Lung (tissue), 12 donors: ENCODE measurements around the gene ZFP42. TPM values are rescaled to one million over a fixed set of nuclear protein-coding genes. Genes with fewer than 3 reads are reported as not detected.
"Not testable (repeated sequence)": the region's sequence is repeated elsewhere in the genome, so short reads cannot be mapped to it uniquely, and the experiment has no call there.

Experiments used
- ATAC-seq: fragments of 200-7000 bp; cut with Tn5 transposase; one replicate; pipeline ENCODE4 v1.9.1; 2020; ENCODE audit warnings: moderate number of reproducible peaks; ENCODE audit not compliant: insufficient read depth, low FRiP score
- DNase-seq, 3 donors: peaks; one replicate each; pipeline ENCODE4 v3.0.0-alpha.2; 2013 to 2017
- H3K27ac ChIP-seq, 2 donors: one replicate each; pipeline ENCODE4 v1.5.1; 2013; ENCODE audit warnings: mild to moderate bottlenecking in 2 of 2, moderate library complexity in 2 of 2, control low read depth in 1 of 2, inconsistent platforms in 1 of 2, low read depth in 1 of 2, low read length in 1 of 2
- H3K27me3 ChIP-seq, 3 donors: one replicate each; pipeline ENCODE4 v1.5.1; 2013; ENCODE audit warnings: low read length in 2 of 3; ENCODE audit not compliant: control insufficient read depth in 3 of 3, insufficient read depth in 3 of 3
- H3K36me3 ChIP-seq, 4 donors: one replicate each; pipeline ENCODE4 v1.5.1; 2013; ENCODE audit warnings: low read length in 4 of 4, mild to moderate bottlenecking in 1 of 4, moderate library complexity in 1 of 4; ENCODE audit not compliant: control insufficient read depth in 4 of 4, insufficient read depth in 4 of 4
- H3K4me1 ChIP-seq, 5 donors: one replicate each; pipeline ENCODE4 v1.5.1; 2013; ENCODE audit warnings: low read length in 5 of 5, mild to moderate bottlenecking in 2 of 5, moderate library complexity in 1 of 5; ENCODE audit not compliant: control insufficient read depth in 5 of 5, insufficient read depth in 5 of 5
- H3K4me3 ChIP-seq: one replicate; pipeline ENCODE4 v1.5.1; 2013; ENCODE audit warnings: mild to moderate bottlenecking, control low read depth, moderate library complexity
- H3K9ac ChIP-seq, 2 donors: one replicate each; pipeline ENCODE4 v1.5.1; 2013; ENCODE audit warnings: low read length in 2 of 2, control low read depth in 1 of 2; ENCODE audit not compliant: insufficient read depth in 1 of 2
- H3K9me3 ChIP-seq, 4 donors: one replicate each; pipeline ENCODE4 v1.5.1; 2013; ENCODE audit warnings: low read length in 3 of 4, mild to moderate bottlenecking in 1 of 4, moderate library complexity in 1 of 4; ENCODE audit not compliant: control insufficient read depth in 4 of 4, insufficient read depth in 3 of 4
- CTCF ChIP-seq: IDR thresholded peaks from 2 replicates; pipeline ENCODE4 v1.5.1; 2012; ENCODE audit warnings: mild to moderate bottlenecking; ENCODE audit errors: control extremely low read depth, extremely low read depth
- WGBS, 2 donors: extraction: QIAGEN DNeasy Blood & Tissue Kit; methylation state at CpG; one replicate each; pipeline ENCODE4 v1.1.7; 2013; 5-methylcytosine and 5-hydroxymethylcytosine counted together
- polyA plus RNA-seq, 2 donors: library from polyadenylated mRNA; stranded (reverse); fragments of 200-250 nt; gene quantifications; one replicate each; pipeline ENCODE4 v1.2.1, GENCODE V29; 2013
- total RNA-seq, 2 donors: library from RNA; depleted of rRNA in 1 of 2; stranded (reverse); fragments of >200 nt in 1 of 2; gene quantifications; one replicate each; pipeline ENCODE4 v1.2.1, GENCODE V29; 2014 to 2021
- donor health status: control.
- donor health status: control.
- donor health status: Bipolar disorder and iron deficiency.
- donor health status: healthy.
- donor health status: DM: yes; HTN: yes; CAD: no.

ZFP42 gene
- total and polyA plus RNA-seq, 4 donors = 0.03 to 0.91 (median 0.24) TPM

GRCh38 chr4:188041721-188042120 is 46.1 kb downstream of the ZFP42 start:
- WGBS, 2 donors = 82 to 88% methylated on average over 21 of the region's 21 CpGs
- ATAC-seq (no peak), DNase-seq (no peak)
- Histone ChIP-seq H3K27me3 (no peaks in the 10 kb centered on the region), H3K27ac (no peak overlapping the region), H3K36me3 (no peaks in the 10 kb centered on the region), H3K4me3 (no peak overlapping the region), H3K9ac (no peak overlapping the region), H3K9me3 (peaks cover 0 to 5% (median 0%) of the 10 kb centered on the region in 4 donors), H3K4me1 (no peaks in the 10 kb centered on the region)
- no peak for TF ChIP-seq CTCF

- Histone ChIP-seq H3K27me3 (no peaks in the 10 kb centered on the region), H3K27ac (no peak overlapping the region), H3K4me1 (no peaks in the 10 kb centered on the region), H3K4me3 (no peak overlapping the region), H3K36me3 (no peaks in the 10 kb centered on the region), H3K9me3 (peaks cover 0 to 5% (median 0%) of the 10 kb centered on the region in 4 donors), H3K9ac (no peak overlapping the region)
- no peak for TF ChIP-seq CTCF
- no peak for DNase-seq
- no peak for ATAC-seq
- 77 to 85% methylated on average over 15 of the region's 15 CpGs for WGBS, 2 donors
Observed at GRCh38 chr4:188042191-188042590, 46.6 kb downstream of the ZFP42 start.

- no peak for ATAC-seq
- no peak overlapping the region for H3K9ac ChIP-seq
- no peaks in the 10 kb centered on the region for H3K36me3 ChIP-seq
- no peak for TF ChIP-seq CTCF
- H3K27me3 ChIP-seq = no peaks in the 10 kb centered on the region
- WGBS, 2 donors = 94 to 97% methylated on average over 5 of the region's 5 CpGs
- no peak overlapping the region for H3K4me3 ChIP-seq
- DNase-seq = no peak
- H3K27ac ChIP-seq = no peak overlapping the region
- H3K4me1 ChIP-seq = no peaks in the 10 kb centered on the region
- peaks cover 0 to 5% (median 0%) of the 10 kb centered on the region in 4 donors for H3K9me3 ChIP-seq
Observed at GRCh38 chr4:188043154-188043553, 47.6 kb downstream of the ZFP42 start.

GRCh38 chr4:188045461-188045860 is 49.9 kb downstream of the ZFP42 start:
- DNase-seq, H3K4me1 ChIP-seq, H3K4me3 ChIP-seq, H3K27me3 ChIP-seq, H3K36me3 ChIP-seq, H3K27ac ChIP-seq, ATAC-seq, H3K9ac ChIP-seq, H3K9me3 ChIP-seq: not testable (repeated sequence)
- WGBS, 2 donors = 94 to 95% methylated on average over 10 of the region's 10 CpGs
